ENCODE data around the gene SFXN3.
A peak's percentile ranks its signal among the peaks of the same experiment; 100 is the strongest.

Gene SFXN3

DNA sequence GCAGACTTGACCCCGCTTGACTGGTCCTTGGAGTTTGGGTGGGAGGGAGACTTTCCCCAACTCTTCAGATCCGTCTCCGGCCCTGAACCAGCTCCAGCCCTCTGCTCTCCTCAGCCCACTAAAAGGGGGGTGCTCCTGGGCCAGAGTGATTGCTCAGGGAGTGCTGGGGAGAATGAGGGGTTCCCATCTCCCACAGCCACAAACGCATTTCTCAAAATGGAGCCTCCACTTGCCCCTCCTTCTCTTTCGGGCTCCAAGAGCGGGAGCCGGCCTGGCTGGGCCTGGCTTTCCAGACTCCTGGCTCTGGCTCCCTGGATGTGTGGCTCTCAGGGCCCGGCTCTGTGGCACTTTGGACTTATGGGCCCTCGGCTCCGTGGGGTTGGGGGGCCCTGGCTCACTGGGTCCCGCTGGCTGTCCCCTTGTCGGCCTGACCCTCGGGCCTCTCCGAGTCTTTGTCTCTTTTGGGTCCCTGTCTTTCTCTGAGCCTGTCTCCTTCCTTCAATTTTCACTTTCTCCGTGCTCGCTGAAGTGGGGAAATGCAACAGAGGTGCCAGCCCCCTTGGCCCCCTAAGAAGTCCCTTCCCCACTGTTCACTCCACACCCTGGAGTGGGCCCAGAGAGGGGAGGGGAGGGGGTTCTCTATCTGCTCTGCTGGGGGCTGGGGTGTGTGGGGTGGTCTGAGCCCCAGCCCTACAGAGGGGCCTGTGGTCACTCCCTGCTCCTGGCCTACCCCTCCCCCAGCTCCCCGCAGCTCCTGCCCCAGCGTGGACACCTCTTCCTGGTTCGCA lies 30.7 kb upstream of the SFXN3 start:
- no peak for DNase-seq (ENCODE audit: low read depth in 2 of 2)

DNA sequence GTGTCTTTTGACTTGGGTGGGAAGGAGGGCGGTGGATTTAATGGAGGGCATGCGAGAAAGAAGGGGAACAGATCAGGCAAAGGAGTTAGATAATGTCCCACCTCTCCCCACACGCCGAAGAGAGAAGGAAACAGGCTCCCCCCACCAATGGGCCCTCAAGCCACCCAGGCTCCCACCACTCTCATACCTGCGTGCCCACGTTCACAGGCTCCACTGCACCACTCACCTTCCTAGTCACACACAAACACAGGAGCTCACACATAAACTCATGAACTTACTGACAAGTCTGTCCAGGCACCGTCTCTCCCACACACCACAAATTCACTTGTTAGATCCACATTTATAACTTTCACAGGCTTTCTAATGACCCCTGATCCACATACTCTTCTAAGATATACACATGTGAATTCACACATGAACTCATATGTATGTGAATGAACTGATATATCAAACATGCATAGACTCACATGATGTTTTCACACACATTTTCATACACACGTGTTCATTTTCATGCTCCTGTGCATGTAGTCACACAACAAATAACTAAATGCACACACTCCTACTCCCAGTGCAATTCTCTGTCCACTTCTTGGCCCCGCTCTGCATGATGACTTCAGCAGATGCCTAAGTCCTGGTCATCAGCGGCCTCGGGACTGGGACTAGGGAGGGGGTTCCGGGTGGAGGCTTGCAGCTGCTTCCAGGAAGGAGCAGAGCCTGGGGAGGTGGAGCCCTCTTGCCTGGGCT lies 29.9 kb upstream of the SFXN3 start:
- DNase-seq (ENCODE audit: low read depth in 2 of 2) = no peak

GRCh38 chr10:101001659-101002035 lies 29.4 kb upstream of the SFXN3 start:
- no peak for DNase-seq (ENCODE audit: low read depth in 2 of 2)

DNA sequence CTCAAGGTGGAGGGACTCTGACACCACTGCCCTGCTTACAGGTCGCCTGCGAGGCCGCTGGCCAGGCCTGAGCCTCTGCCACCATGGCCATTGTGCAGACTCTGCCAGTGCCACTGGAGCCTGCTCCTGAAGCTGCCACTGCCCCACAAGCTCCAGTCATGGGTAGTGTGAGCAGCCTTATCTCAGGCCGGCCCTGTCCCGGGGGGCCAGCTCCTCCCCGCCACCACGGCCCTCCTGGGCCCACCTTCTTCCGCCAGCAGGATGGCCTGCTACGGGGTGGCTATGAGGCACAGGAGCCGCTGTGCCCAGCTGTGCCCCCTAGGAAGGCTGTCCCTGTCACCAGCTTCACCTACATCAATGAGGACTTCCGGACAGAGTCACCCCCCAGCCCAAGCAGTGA lies 28.6 kb upstream of the SFXN3 start:
- DNase-seq (ENCODE audit: low read depth in 2 of 2) = no peak

DNA sequence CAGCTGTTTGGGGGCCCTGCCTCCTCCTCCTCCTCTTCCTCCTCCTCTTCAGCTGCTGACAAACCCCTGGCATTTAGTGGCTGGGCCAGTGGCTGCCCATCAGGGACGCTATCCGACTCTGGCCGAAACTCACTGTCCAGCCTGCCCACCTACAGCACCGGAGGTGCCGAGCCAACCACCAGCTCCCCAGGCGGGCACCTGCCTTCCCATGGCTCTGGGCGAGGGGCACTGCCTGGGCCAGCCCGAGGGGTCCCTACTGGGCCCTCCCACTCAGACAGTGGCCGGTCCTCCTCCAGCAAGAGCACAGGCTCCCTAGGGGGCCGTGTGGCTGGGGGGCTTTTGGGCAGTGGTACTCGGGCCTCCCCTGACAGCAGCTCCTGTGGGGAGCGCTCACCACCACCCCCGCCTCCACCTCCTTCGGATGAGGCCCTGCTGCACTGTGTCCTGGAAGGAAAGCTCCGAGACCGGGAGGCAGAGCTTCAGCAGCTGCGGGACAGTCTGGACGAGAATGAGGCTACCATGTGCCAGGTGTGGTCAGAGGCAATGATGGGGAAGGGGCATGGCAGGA lies 27.3 kb upstream of the SFXN3 start:
- no peak for DNase-seq (ENCODE audit: low read depth in 2 of 2)

GRCh38 chr10:101005361-101005760 lies 25.7 kb upstream of the SFXN3 start:
- no peak for DNase-seq (ENCODE audit: low read depth in 2 of 2)

DNA sequence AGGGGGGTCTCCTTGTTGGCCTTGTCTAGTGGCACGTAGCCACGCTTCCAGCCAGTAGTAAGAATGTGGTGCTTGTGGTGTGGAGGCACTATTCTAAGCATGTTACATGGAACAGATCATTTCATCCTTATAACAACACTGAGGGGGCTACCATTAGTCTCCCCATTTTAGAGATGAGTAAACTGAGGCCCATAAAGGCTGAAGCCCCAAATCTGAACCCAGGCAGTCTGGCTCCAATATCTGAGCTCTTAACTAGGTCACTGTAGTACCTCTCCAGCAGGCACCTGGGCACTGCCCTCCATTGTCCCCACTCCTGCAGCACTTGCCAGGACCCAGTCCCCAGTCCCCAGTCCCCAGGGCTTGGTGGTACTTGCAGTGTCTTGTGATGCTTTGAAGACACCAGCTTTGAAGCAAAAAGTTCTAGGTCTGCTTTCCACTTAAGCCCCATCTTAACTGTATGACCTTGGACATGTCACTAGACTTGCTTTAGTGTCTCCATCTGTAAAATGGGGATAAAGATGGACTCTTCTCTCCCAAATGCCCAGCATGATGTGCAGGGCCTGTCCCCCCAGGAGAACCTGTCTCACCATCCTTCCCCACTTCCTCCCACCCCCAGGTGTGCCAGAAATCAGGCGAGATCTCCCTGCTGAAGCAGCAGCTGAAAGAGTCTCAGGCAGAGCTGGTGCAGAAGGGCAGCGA lies 25.0 kb upstream of the SFXN3 start:
- DNase-seq (ENCODE audit: low read depth in 2 of 2) = no peak

DNA sequence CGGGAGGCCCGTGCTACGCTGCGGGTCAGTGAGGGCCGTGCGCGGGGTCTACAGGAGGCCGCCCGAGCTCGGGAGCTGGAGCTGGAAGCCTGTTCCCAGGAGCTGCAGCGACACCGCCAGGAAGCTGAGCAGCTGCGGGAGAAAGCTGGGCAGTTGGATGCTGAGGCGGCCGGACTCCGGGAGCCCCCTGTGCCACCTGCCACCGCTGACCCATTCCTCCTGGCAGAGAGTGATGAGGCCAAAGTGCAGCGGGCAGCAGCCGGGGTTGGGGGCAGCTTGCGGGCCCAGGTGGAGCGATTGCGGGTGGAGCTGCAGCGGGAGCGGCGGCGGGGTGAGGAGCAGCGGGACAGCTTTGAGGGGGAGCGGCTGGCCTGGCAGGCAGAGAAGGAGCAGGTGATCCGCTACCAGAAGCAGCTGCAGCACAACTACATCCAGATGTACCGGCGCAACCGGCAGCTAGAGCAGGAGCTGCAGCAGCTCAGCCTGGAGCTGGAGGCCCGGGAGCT lies 24.4 kb upstream of the SFXN3 start:
- no peak for DNase-seq (ENCODE audit: low read depth in 2 of 2)

- no peak for DNase-seq (ENCODE audit: low read depth in 2 of 2)
Observed at GRCh38 chr10:101007099-101007711, 23.8 kb upstream of the SFXN3 start.

DNA sequence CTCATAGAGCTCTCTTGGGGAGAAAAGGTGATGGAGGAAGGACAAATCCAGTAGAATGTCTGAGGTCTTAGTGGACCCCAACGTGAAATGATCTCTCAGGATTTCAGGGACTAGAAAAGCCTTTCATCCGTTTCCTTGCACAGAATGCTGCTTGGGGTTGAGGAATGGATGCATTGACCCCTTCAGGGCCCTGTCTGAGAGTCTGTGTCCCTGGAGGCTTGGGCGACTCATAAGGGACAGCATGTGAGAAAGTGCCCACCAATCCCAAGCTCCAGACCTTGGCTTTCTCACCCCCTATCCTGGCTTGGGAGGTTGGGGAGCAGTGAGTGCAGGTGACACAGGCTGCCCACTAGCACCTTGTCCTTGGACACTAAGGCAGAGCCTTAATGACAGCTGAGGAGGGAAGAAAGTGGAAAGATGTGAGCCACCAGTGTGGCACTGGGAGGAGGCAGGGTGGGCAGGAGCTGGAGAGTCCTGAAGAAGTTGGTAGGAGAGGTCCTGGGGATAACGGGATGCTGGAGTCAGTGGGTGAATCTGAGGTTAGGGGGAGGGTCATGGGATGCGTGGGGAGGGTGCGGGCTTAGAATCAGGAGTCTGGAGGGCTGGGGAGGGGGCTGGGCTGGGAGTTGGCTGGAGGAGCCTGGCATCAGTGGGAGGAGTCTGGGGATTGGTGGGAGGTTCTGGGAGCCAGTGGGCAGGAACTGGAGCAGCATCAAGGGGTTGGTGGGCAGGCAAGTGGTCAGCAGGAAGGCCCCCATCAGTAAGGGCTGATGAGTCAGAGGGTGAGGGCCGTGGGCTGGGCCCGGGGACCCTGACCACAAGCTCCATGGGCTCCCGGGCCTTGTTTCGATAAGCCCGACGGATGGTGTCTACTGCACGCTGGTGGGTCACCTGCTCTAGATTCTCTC lies 22.9 kb upstream of the SFXN3 start:
- DNase-seq (ENCODE audit: low read depth in 2 of 2) = no peak

GRCh38 chr10:101008823-101009423 lies 22.1 kb upstream of the SFXN3 start:
- no peak for DNase-seq (ENCODE audit: low read depth in 2 of 2)

GRCh38 chr10:101010329-101010728 lies 20.7 kb upstream of the SFXN3 start:
- DNase-seq (ENCODE audit: low read depth in 2 of 2) = no peak

DNA sequence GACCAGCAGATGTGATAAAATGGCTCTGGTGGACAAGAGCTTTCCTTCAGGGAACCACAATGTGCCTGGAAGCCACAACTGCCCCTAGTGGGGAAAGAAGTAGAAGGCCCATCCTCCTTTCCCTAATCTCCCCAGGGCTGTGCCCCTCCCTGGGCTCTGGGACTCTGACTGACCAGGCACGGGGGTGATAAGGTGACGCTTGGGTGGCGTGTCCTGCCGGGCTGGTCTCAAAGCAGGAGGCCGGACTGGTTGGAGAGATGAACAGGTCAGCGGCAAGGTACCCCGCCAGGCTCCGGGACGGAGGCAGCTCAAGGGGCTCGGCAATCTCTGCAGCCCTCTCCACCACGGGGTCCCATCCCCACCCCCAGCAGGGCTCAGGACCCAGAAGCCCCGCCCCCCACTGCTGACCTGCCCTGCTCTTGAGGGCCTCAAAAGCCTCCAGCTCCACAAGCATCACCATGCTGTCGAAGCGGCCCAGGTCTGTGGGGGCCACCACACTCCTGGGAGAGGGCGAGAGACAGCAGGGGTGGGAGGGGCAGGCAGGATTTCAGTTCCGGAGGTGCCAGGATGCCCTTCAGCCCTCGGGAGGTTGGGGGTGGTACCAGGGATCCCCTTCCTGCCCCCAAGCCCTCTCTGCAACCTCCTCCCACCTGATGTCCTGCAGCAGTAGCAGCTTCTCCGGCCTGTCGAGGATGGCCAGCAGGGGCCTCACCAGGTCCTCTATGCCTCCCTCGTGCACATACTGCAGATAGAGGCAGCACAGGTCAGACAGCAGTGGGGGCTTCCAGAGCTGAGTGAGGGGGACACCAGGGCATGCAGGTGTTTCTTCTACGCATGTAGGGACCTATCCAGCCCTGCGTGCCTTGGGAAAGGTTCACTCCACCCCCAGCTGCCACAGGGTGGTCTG lies 19.3 kb upstream of the SFXN3 start:
- no peak for DNase-seq (ENCODE audit: low read depth in 2 of 2)

GRCh38 chr10:101012525-101013364 lies 18.3 kb upstream of the SFXN3 start:
- peak; percentile 48 to 63 for DNase-seq (ENCODE audit: low read depth in 2 of 2)

GRCh38 chr10:101013365-101013825 lies 17.6 kb upstream of the SFXN3 start:
- DNase-seq (ENCODE audit: low read depth in 2 of 2) = no peak

DNA sequence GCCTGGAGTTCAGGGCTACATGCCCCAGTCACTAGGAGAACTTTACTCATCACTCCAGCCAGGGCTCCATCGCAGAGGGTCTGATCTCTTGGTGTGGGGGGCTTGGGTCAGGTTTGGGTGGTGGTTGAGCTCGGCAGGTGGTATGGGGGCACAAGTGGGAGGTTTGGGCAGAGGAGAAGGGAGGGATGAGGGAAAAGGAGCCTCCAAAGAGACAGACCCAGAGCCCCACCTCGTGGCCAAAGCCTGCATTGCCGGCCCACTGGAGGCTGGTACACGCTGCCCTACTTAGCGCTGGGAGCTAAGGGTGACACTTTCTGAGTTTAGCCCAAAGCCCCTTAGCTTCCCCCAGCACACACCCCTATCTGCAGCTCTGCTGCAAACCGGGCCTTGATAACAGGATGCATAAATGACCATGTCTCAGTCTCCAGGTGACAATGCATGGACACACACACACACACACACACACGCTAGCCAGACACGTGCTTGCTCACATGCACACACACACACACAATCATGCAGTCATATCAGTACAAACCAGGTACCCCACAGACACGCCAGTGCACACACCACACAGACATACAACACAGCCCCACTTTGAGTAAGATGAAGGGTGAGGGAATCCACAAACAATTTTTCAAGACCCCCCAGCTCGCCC lies 16.7 kb upstream of the SFXN3 start:
- peak; percentile 58 to 64 for DNase-seq (ENCODE audit: low read depth in 2 of 2)

DNA sequence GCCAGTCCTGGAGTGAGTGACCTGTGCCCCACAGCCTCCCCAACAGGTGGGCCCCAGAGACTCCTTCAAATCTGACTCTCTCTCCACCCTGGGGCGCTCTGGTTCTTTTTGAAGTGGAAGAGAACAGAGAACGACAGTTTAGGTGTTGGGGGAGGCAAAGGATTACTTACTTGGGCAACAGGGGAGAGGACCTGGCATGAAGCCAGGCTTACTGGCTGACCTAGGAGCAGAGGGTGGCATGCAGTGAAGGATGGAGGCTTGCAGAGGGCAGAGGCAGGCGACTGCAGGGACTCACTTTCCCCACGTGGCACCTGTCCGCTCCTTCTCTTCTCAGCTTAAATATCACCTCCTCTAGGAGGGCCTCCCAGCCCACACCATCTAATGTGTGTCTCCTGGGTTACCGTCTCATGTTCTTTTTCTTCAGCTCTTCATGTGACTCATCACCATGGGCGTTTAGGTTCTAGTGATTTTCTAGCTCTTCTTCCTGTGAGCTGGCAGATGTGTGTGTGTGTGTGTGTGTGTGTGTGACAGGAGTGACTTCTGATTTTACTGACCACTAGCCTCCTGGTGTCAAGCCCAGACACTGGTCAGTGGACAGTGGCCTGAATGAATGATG lies 16.0 kb upstream of the SFXN3 start:
- no peak for DNase-seq (ENCODE audit: low read depth in 2 of 2)

All from stimulated activated CD8-positive, alpha-beta memory T cell treated with anti-CD3 and anti-CD28 coated beads, Interleukin-2, amount 100 ng/mL, for 1 hour (primary cell).